Measurements from ENCODE around the gene ARFRP1.
"Not testable (repeated sequence)": the region's sequence is repeated elsewhere in the genome, so short reads cannot be mapped to it uniquely, and the experiment has no call there.

ARFRP1 gene

DNA sequence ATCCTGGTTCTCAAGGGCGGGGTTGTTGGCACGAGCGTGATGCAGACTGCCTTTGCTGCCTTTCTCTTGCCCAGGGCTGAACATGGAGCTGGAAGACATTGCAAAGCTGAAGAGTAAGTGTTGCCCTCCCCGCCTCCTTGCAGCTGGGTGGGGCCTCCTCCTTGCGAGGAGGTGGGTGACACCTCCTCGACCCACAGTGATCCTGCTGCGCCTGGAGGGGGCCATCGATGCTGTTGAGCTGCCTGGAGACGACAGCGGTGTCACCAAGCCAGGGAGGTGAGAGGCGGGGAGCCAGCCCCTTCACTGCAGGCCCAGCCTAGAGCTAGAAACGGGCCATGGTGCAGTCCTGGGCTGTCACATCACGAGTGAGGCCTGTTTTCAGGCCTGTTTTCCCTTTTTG, 29.7 kb downstream of the ARFRP1 start:
- DNase-seq (ENCODE audit: low read depth, low spot score), result no peak

DNA sequence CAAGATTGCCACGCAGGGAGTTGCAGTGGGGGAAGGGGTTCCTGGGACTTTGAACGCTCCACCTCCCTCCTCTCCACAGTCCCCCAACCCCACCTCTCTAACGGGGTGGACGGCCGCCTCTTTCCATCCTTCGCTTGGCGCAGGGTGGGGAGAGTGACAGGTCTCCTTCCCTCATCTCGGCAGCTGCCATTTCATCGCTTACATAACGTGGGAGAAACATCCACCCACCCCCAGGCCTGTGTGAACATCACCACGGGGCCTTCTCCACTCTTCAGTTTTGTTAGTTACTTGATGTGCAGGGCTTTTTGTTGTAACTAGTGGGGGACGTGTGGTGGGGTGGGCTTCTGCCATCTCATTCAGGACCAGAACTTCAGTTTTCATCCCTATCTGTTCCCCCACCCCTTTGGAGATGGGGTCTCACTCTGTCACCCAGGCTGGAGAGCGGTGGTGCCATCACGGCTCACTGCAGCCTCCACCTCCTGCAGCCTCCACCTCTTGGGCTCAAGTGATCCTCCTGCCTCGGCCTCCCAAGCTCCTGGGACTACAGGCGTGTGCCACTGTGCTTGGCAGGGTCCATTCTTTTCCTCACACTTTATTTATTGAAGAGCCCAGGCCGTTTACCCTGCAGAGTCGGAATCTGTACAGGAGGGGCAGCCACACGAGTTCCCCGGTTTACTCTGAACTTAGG, 32.0 kb downstream of the ARFRP1 start:
- no peak for DNase-seq (ENCODE audit: low read depth, low spot score)

DNA sequence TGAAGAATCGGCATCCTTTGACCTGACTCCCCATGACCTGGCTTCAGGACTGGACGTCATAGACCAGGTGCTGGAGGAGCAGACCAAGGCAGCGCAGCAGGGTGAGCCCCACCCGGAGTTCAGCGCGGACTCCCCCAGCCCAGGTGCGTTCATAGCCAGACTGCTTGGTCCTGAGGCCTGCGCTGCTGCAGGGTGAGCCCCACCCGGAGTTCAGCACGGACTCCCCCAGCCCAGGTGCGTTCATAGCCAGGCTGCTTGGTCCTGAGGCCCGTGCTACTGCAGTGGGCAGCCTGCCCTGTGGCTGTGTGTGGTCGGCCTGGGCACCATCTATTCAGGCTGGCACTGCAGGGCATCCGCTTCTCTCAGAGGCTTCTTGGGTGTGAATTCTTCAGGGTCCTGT, 33.8 kb downstream of the ARFRP1 start:
- DNase-seq (ENCODE audit: low read depth, low spot score), result no peak

DNA sequence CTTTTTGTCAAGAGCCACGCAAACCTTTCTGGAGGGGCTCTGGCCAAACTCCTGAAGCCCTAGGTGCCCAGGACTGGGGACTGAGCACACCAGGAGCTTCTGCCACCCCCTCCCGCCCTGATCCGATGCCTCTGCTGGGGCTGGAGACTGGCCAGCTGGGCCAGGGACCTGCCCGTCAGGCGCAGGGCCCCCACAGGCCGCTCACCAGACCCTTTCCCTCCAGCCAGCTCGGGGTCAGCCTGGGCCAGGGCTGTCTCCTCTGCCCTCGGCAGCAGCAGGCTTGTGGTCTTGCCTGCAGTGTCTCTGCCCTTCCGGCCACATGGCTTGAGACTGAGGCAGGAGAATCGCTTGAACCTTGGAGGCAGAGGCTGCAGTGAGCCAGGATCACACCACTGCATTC, 35.1 kb downstream of the ARFRP1 start:
- DNase-seq (ENCODE audit: low read depth, low spot score), result no peak

DNA sequence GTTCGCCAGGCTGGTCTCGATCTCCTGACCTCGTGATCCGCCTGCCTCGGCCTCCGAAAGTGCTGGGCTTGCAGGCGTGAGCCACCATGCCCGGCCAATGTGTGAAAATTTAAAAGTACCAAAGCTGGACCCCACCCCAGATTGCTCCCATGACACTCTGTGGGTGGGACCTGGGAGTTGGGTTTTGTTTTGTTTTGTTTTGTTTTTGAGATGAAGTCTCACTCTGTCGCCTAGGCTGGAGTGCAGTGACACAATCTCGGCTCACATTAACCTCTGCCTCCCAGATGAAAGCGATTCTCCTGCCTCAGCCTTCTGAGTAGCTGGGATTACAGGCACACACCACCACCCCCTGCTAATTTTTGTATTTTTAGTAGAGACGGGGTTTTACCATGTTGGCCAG, 36.1 kb downstream of the ARFRP1 start:
- DNase-seq (ENCODE audit: low read depth, low spot score), result not testable (repeated sequence)

DNA sequence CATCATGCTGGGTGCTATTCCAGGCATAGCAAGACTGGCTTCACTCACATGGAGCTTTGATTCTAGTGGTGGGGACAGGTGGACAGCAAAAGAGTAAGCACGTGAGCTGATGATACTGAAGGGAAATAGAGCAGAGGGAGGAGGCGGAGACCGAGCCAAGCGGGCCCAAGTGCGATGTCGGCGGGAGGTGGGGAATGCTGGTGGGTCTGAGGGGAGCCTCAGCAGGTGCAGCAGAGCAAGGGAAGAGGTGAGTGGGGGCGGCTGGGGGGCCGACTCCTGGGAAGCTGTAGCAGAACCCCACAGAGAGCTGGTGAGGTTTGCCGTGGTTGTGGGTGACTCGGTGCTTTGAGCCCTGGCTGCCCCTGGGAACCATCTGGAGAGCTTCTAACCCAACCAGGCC, 39.4 kb downstream of the ARFRP1 start:
- no peak for DNase-seq (ENCODE audit: low read depth, low spot score)

DNA sequence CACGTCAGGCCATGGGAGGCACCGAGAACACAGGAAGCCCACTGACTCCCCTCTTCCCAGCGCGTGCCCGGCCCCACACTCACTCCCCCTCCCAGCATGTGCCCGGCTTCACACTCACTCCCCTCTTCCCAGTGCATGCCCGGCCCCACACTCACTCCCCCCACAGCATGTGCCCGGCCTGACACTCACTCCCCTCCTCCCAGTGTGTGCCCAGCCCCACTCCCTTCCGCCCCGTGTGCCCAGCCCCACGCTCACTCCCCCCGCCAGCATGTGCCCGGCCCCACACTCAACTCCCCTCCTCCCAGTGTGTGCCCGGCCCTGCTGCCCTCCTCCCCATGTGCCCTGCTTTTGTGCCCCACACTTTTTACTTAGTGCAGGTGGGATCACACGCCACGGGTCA, 39.9 kb downstream of the ARFRP1 start:
- DNase-seq (ENCODE audit: low read depth, low spot score), result no peak

DNA sequence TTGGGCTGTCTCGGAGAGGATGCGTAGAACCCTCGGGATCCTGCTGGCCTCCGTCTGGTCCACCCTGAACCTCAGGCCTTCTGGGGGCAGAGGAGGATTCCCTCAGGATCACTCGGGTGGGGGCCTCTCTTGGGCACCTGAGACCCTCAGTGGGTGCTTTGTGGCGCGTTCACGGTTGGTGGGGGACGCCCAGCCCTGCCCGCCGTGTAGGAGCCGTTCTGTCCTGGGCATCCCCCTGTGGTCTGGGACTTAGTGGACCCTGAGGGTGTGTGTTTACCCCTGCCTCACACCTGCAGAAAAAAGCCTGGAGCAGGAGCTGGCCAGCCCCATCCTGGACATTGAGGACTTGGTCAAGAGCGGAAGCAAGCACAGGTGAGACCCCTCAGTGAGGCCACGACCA, 42.1 kb downstream of the ARFRP1 start:
- no peak for DNase-seq (ENCODE audit: low read depth, low spot score)

DNA sequence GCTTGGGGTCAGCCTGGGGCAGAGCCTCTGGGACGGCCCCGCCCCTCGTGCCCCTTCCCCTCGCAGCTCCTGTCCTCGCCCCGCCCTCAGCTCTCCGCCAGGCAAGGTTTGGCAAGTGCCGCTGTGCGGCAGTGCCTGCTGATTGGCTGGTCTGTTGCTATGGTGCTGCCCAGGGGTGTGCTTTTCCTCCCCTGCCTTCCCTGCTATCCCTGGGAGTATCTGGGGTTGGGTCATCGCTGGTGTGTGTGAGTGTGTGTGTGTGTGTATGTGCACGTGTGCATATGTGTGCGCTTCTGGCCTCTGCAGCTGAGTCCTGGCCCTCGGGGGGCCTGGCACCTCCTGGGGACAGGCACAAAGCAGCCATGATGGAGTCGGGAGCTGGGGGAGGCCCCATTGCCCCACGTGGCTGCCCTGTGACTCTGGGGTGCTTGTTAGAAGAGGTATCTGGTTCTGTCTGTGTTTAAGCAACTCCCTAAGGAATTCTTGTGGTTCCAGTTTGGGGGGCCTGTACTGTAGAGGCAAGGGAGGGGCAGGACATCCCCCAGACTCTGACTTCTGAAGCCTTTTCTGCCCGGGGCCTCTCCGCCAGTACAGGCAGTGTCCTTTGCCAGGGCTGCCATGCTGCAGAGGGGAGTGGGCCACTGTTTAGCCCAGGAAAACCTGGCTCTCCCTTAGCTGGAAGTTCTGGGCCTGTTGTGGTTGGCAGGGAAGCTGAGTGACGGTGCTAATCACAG, 42.7 kb downstream of the ARFRP1 start:
- DNase-seq (ENCODE audit: low read depth, low spot score), result no peak

DNA sequence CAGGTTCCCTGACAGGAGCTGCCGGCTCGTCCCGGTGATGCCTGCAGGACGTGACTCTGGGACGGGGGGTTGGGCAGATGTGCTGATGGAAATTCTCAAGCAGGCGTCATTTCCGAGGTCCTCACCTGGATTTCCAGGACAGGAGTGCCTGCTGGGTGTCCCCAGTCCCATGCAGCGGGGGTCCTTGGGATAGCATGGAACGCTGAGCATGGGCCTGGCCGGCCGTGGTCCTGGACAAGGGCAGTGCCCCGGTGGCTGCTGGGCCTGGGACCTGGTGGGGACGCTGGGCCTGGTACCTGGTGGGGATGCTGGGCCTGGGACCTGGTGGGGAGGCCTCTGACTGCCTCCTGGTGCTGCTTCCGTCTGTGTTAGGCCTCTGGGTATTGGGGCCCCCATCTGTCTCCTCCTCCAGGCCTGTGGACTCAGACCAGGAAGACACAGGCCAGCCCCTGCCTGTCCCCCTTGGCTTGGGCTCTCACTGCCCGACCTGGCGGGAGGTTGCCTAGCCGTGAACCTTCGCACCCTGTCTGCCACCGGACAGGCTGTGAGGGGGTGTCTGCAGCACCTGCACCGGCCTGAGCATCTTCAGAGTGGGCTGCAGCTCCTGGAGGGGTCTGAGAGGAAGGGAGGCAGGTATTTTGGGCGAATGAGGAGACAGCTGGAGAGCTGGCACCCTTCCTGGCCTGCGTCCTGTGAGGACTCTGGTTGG, 43.5 kb downstream of the ARFRP1 start:
- no peak for DNase-seq (ENCODE audit: low read depth, low spot score)

DNA sequence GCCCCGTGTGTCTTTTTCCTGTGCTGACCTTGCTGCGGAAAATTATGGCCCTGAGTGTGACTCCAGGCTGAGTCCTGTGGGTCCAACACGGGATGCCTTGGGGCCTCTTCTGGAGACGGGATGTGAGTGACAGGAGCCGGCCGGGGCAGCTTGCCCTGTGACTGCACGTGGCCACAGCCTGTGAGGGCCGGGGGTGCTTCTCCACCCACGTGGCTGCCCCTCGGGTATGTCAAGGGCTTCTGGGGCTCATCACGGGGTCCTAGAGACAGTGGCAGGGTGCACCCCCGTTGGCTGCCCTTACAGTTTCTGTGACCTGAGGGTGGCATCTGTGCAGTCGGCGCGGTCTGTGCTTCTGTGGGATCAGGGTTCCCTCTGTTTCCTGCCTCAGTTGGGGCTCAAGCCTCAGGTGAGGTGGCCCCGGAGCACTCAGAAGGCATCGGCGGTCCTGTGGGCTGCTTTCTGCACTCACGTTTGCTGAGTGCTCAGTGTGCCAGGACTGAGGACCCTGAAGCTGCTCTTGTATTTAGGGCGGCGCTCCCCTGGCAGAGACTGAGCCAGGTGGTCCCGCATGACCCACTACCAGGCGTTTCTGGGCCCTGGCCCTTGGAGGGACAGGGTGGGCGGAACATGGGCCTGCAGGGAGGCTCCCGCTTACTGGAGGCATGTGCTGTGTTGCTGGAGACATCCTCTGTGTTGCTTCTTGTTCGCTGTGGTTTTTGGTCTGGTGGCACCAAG, 44.3 kb downstream of the ARFRP1 start:
- no peak for DNase-seq (ENCODE audit: low read depth, low spot score)

DNA sequence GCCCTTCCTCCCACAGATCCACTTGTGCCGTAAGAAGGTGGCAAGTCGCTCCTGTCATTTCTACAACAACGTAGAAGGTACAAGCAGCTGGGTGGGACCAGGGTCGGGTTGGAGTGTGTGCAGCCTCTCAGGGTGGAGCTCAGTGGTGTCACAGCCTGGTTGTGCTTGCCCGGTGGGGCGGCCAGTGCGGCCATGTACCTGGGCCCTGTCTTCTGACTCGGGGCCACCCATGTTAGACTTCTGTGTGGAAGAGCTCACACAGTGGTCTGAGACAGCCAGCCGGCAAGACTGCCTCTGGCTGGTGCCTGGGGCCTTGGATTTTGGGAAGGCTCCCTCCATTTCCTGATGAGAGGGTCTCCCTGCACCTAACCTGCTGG, 45.0 kb downstream of the ARFRP1 start:
- no peak for DNase-seq (ENCODE audit: low read depth, low spot score)

DNA sequence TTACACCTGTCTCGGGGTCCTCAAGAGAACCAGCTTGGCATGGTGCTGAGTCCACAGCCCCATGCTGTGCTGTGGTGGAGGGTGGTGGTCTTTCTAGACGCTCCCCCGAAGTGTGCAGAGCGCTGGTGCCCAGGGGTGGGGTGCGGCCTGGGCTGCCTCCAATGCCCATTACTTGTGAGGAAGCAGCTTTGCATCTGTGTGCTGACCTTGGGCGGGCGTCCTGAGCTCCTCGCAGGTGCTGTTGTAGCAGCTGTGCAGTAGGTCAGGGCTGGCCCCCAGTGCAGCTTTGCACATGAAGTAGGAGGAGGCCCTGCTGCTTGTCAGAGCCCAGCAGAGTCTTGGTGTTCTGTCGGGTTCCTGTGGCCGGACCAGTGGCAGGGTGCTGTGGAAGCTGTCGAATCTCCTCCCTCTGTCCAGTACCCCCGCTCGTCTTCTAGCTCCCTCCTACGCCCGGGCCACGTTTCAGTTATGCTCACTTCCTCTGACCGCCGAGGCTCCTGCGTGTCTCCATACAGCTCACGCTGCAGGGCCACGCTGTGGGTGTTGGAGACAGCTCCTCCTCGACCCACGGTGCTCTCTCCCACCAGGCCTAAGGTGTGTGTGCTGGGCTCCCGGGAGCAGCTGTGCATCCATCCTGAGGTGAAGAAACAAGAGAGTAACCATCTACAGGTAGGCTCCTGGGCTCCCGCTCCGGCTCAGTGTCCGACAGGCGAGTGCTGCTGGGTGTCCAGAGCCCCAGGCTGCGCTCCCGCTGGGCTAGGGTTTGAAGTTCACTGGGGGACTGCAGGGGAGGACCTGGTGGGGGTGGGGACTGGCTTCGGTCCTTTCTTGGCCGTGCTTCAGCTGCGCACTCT, 45.6 kb downstream of the ARFRP1 start:
- DNase-seq (ENCODE audit: low read depth, low spot score), result no peak

DNA sequence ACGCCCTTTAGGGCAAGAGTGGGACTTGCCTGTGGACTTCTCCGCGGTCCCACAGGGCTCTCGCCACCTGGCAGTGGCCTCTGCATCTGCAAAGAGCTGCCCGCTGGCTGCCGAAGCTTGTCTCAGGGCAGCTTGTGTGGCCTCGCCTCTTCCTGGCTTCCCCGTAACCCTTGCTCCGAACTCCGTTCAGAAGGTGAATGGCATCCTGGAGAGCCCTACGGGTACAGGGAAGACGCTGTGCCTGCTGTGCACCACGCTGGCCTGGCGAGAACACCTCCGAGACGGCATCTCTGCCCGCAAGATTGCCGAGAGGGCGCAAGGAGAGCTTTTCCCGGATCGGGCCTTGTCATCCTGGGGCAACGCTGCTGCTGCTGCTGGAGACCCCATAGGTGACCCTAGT, 46.7 kb downstream of the ARFRP1 start:
- no peak for DNase-seq (ENCODE audit: low read depth, low spot score)

DNA sequence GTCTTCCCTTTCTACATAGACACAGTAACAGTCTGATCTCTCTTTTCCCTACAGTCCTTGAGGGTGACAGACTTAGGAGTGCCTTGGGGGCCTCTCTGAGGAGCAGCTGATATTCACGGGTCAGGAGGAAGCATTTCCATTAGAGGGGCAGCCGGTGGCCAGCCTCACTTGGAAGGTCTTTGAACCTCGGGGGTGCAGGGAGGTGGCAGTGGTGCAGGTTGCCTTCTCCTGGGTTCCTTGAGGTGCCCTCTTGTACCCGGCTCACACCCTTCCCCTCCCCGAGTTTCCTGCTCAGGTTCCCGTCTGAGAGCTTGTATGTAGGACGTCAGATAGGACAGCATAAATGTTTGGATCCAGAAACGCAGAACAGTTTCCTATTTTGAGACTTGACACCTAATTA, 47.2 kb downstream of the ARFRP1 start:
- no peak for DNase-seq (ENCODE audit: low read depth, low spot score)

DNA sequence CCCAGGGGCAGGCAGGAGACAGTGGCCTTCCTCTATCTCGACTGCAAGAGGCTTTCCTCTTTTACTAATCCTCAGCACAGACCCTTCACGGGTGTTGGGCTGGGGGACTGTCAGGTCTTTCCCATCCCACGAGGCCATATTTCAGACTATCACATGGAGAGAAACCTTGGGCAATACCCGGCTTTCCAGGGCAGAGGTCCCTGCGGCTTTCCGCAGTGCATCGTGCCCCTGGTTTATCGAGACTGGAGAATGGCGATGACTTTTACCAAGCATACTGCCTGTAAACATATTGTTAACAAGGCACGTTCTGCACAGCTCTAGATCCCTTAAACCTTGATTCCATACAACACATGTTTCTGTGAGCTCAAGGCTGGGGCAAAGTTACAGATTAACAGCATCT, 47.6 kb downstream of the ARFRP1 start:
- not testable (repeated sequence) for DNase-seq (ENCODE audit: low read depth, low spot score)

DNA sequence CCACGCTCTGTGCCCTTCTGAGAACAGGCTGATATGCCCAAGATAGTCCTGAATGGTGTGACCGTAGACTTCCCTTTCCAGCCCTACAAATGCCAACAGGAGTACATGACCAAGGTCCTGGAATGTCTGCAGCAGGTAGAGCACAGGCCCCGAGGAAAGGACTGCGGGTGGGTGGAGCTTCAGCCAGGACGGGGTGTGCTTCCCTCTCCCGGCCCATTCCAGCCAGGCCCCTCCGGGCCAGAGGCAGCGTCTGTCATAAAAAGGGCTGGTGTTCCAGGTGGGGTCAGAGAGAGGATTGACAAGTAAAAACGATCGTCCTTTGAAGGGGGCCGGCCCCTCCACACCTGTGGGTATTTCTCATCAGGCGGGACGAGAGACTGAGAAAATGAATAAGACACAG, 48.4 kb downstream of the ARFRP1 start:
- no peak for DNase-seq (ENCODE audit: low read depth, low spot score)

DNA sequence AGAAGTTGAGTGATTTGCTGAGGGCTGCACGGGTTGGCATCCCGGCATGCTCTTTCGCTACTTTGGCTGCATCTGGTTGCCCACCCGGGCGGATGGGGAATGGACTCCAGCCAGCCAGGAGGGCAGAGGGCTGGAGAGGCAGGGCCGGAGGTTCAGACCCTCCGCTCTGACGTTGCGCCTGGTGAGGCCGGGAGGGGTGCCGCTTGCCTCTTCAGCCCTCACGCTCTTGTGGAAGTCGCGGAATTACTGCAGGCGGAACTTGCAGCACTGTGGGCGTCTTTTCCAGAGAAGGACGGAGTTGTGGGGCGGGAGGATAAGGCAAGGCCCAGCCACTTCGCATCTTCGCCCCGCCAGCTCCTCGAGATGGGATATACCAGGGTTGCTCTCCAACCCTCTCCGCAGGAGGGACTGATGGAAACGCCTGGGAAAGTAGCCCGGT, 49.0 kb downstream of the ARFRP1 start:
- no peak for DNase-seq (ENCODE audit: low read depth, low spot score)

DNA sequence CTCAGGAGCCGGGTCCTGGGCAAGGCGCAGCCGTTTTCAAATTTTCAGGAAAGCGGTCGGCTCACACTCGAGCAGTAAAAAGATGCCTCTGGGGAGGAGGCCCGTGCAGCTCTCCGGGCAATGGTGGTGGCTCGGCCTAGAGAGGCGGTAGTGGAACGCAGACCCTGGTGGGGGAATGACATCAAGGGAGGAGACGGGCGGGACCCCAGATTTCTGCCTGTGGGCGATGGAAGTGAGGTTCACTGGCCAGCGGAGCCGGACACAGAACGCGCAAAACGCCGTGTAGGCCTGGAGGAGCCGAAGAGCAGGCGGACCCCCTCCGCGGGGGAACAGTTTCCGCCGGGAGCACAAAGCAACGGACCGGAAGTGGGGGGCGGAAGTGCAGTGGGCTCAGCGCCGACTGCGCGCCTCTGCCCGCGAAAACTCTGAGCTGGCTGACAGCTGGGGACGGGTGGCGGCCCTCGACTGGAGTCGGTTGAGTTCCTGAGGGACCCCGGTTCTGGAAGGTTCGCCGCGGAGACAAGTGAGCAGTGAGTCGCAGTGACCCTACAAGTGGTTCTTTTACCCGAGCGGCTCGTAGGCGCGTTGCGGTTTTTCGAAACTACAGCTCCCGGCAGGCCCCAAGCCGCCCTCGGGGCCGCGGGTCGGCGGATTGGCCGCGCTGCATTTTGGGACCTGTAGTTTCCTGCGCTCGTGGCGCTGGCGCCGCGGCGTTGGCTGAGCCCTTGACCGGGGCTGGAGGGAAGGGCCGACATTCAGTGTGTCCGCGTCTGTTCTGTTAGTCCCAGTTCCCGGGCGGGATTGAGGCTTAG, 49.6 kb downstream of the ARFRP1 start, which contains the start of gene RTEL1:
Gene RTEL1 (plus strand): TSS at position 376 of the 812 bp plus-strand sequence. CDS start 1,091 bp downstream, outside the sequence.
- DNase-seq (ENCODE audit: low read depth, low spot score), result peak; percentile 71

DNA sequence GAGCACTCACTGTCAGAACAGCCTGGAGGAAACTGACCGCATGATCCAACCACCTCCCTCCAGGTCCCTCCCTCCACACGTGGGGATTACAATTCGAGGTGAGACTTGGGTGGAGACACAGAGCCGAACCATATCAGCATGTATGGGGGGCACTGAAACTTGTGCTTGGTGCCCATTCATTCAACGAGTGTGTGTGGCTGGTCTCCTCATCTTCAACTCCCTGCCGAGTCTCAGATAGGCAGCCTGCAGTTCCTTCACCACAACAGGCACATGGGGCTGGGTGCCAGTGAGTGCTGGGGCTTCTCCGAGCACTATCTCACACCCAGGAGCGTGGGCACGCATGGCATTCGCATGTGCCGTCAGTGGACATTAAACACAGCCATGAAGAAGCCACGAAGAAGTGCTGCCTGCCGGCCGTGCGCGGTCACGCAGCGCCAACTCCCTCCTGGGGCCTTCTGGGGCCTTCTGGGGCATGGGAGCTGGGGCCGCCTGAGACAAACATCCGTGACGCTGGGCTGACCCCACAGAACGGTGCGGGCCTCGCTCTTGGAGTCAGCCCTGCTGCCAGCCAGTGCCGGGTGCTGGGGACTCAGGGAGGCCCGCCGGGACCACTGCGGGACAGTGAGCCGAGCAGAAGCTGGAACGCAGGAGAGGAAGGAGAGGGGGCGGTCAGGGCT, 50.4 kb downstream of the ARFRP1 start:
- no peak for DNase-seq (ENCODE audit: low read depth, low spot score)

All from iPS DF 19.7 (cell line).